Colonic mucosa (tissue), 4 donors: ENCODE data around the gene AUH. TPM values are rescaled to one million over a fixed set of nuclear protein-coding genes. Genes with fewer than 3 reads are reported as not detected.

Experiments used
- DNase-seq: peaks from one replicate; pipeline ENCODE4 v3.0.0-alpha.2; 2020
- H3K27ac ChIP-seq: fragments of 200-600 bp; one replicate; pipeline ENCODE4 v1.8.0; 2021
- H3K27me3 ChIP-seq: fragments of 200-600 bp; one replicate; pipeline ENCODE4 v1.8.0; 2021
- H3K36me3 ChIP-seq: fragments of 200-600 bp; one replicate; pipeline ENCODE4 v1.8.0; 2021
- H3K4me1 ChIP-seq: fragments of 200-600 bp; one replicate; pipeline ENCODE4 v1.8.0; 2021; ENCODE audit warnings: mild to moderate bottlenecking
- H3K4me3 ChIP-seq: fragments of 200-600 bp; one replicate; pipeline ENCODE4 v1.8.0; 2021
- H3K9ac ChIP-seq, 2 donors: one replicate each; pipeline ENCODE4 v1.7.0; 2013; ENCODE audit warnings: control low read depth in 2 of 2, low read depth in 2 of 2, low read length in 2 of 2
- H3K9me3 ChIP-seq: fragments of 200-600 bp; one replicate; pipeline ENCODE4 v1.8.0; 2021
- intact Hi-C: fragments of 100-400 bp; cut with DNase I; formaldehyde crosslinking; loops from one replicate; pipeline ENCODE4 v1.14.1; 2022
- total RNA-seq, 2 donors: library from RNA; stranded (reverse); fragmentation: NEBNext Ultra II Directional in 1 of 2; extraction: Animal tissue kit (Norgen Biotek cat#: 25700) in 1 of 2; gene quantifications; one replicate each; pipeline ENCODE4 v1.2.1, GENCODE V29; 2021
- TF ChIP-seq, protein P1 (sequence below): fragments of 200-600 bp; IDR thresholded peaks from one replicate; pipeline ENCODE4 v1.8.0; 2022; ENCODE audit warnings: antibody characterized with exemption, mild to moderate bottlenecking
- donor health status: healthy.
- donor health status: DM: no; HTN: no; CAD: no.
- donor health status: DM: no; HTN: no; CAD: no.

The AUH gene
- total RNA-seq, 2 donors from 2014 or later = 21.5 to 47.6 TPM

DNA sequence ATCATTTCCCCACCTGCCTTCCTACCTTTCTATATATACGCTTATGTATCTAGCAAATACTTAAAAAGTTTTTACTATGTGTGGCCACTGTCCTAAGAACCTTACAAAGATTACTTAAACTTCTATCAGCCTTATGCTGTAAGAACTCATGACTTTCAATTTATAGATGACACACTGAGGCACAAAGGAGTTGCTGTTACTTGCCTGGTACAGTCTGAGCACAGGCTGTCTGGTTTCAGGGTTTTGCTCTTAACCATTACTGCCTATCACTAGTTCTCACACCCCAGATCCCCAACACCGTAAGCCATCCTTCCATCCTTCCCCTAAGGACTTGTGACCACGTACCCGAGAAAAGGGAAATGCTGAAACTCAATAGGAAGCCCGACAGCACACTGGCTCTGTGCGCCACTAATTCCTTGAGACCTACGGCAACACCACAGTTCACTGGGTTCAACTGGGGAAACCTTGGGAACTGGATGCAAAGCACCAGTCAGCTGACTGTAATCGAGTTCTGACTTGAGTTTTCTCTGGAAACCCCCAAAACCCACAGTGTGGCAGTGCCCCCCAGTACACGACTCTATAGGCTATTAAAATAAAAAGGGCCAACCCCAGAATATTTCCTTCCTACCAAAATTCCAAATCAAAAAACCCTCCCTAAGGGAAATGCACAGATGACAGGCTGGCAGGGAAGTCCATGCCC is 56.0 kb downstream of the AUH start:
- Histone ChIP-seq H3K27ac (no peak overlapping the region), H3K9ac (no peak overlapping the region)

DNA sequence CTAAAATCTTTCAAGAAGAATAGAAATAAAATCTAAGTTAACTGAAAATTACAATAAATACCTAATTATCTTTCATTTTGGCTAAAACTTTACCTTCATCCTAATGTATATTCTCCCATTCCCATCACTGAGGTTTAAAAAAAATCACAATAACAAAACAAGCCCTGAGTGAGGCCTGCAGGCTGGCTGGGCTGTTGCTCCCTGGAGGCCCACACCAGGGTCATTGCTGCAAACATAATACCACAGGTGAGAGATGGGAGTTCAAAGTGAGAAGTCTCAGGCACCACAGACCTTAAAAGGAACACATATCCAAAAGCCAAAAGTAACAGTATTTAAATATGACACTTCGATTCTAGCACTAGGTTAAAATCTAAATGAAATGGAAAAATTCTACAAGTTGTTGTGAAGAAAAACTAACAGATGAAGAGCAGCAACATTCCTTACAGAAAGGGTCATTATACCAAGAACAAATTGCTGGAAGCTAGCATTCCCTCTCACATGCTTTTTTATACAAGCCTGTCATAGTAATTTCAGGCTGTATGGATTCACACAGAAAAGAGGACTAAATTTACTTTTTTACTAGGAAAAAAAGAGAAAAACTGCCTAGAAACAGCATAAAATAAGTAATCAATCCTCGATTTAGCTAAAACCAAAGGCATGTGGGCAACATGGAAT is 57.8 kb downstream of the AUH start:
- DNase-seq = no peak
- Histone ChIP-seq H3K9ac (no peak overlapping the region), H3K36me3 (no peaks in the 10 kb centered on the region), H3K4me1 (no peaks in the 10 kb centered on the region), H3K4me3 (no peak overlapping the region), H3K9me3 (no peaks in the 10 kb centered on the region), H3K27me3 (no peaks in the 10 kb centered on the region), H3K27ac (no peak overlapping the region)
- TF ChIP-seq, protein P1, sequence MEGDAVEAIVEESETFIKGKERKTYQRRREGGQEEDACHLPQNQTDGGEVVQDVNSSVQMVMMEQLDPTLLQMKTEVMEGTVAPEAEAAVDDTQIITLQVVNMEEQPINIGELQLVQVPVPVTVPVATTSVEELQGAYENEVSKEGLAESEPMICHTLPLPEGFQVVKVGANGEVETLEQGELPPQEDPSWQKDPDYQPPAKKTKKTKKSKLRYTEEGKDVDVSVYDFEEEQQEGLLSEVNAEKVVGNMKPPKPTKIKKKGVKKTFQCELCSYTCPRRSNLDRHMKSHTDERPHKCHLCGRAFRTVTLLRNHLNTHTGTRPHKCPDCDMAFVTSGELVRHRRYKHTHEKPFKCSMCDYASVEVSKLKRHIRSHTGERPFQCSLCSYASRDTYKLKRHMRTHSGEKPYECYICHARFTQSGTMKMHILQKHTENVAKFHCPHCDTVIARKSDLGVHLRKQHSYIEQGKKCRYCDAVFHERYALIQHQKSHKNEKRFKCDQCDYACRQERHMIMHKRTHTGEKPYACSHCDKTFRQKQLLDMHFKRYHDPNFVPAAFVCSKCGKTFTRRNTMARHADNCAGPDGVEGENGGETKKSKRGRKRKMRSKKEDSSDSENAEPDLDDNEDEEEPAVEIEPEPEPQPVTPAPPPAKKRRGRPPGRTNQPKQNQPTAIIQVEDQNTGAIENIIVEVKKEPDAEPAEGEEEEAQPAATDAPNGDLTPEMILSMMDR = no peak
- intact Hi-C loops = no loop called here

More for the DNA sequence above, 56.0 kb downstream of the AUH start:
- intact Hi-C loops = no loop called here
- Histone ChIP-seq H3K36me3 (no peaks in the 10 kb centered on the region), H3K4me3 (no peak overlapping the region), H3K4me1 (no peaks in the 10 kb centered on the region), H3K9me3 (no peaks in the 10 kb centered on the region), H3K27me3 (no peaks in the 10 kb centered on the region)
- TF ChIP-seq, protein P1 = no peak
- DNase-seq = no peak

GRCh38 chr9:91302831-91303230 is 58.9 kb downstream of the AUH start:
- no peaks in the 10 kb centered on the region for H3K36me3 ChIP-seq
- TF ChIP-seq, protein P1 = no peak
- no peaks in the 10 kb centered on the region for H3K4me1 ChIP-seq
- H3K27me3 ChIP-seq = no peaks in the 10 kb centered on the region
- DNase-seq = no peak
- no peak overlapping the region for H3K9ac ChIP-seq
- no peaks in the 10 kb centered on the region for H3K9me3 ChIP-seq
- peak overlapping the region; percentile 56 for H3K27ac ChIP-seq
- intact Hi-C loops = no loop called here
- H3K4me3 ChIP-seq = no peak overlapping the region

GRCh38 chr9:91301161-91301560 is 60.6 kb downstream of the AUH start:
- no peaks in the 10 kb centered on the region for H3K4me1 ChIP-seq
- H3K9ac ChIP-seq = no peak overlapping the region
- H3K27me3 ChIP-seq = no peaks in the 10 kb centered on the region
- no peak overlapping the region for H3K27ac ChIP-seq
- no peaks in the 10 kb centered on the region for H3K36me3 ChIP-seq
- no peak for DNase-seq
- intact Hi-C loops = no loop called here
- TF ChIP-seq, protein P1 = no peak
- no peak overlapping the region for H3K4me3 ChIP-seq
- no peaks in the 10 kb centered on the region for H3K9me3 ChIP-seq

GRCh38 chr9:91298311-91298710 is 63.4 kb downstream of the AUH start:
- no peaks in the 10 kb centered on the region for H3K27me3 ChIP-seq
- TF ChIP-seq, protein P1 = no peak
- intact Hi-C loops = no loop called here
- DNase-seq = no peak
- H3K27ac ChIP-seq = no peak overlapping the region
- no peak overlapping the region for H3K9ac ChIP-seq
- H3K4me3 ChIP-seq = no peak overlapping the region
- no peaks in the 10 kb centered on the region for H3K9me3 ChIP-seq
- H3K4me1 ChIP-seq = no peaks in the 10 kb centered on the region
- no peaks in the 10 kb centered on the region for H3K36me3 ChIP-seq
